ENCODE measurements around the gene SYNGR2. TPM values are rescaled to one million over a fixed set of nuclear protein-coding genes. Genes with fewer than 3 reads are reported as not detected.

SYNGR2 gene
- 100 to 1,000 TPM in 4 of 12 donors, 10 to 100 TPM in 7, not detected in 1; 55.5 to 128 (median 78.7) TPM for polyA plus RNA-seq (ENCODE audit: insufficient read length in 12 of 12)
- long read RNA-seq, donor 1, transcript SYNGR2-208 (2 exons, 864 nt) = minor isoform, 5 of 153 reads
- long read RNA-seq, donor 1, transcript SYNGR2-201 (4 exons, 2,325 nt) = major isoform, 78 of 153 reads
- long read RNA-seq, donor 1, transcript SYNGR2-209 (1 exons, 3,036 nt) = minor isoform, 43 of 153 reads
- long read RNA-seq, donor 1, transcript SYNGR2-204 (3 exons, 2,125 nt) = minor isoform, 12 of 153 reads
- long read RNA-seq, donor 1, partial matches to known transcripts = 13 of 153 reads
- long read RNA-seq, donor 1, other reads (novel, unspliced or antisense) = 0 of 153 reads
- long read RNA-seq, donor 2, transcript SYNGR2-201 (4 exons, 2,325 nt) = major isoform, 114 of 147 reads
- long read RNA-seq, donor 2, transcript SYNGR2-204 (3 exons, 2,125 nt) = minor isoform, 8 of 147 reads
- long read RNA-seq, donor 2, transcript SYNGR2-209 (1 exons, 3,036 nt) = minor isoform, 19 of 147 reads
- long read RNA-seq, donor 2, partial matches to known transcripts = 0 of 147 reads
- long read RNA-seq, donor 2, other reads (novel, unspliced or antisense) = 0 of 147 reads
- long read RNA-seq, donor 3, transcript SYNGR2-209 (1 exons, 3,036 nt) = minor isoform, 18 of 60 reads
- long read RNA-seq, donor 3, transcript SYNGR2-201 (4 exons, 2,325 nt) = major isoform, 33 of 60 reads
- long read RNA-seq, donor 3, partial matches to known transcripts = 6 of 60 reads
- long read RNA-seq, donor 3, other reads (novel, unspliced or antisense) = 0 of 60 reads
- long read RNA-seq, donor 4, transcript SYNGR2-201 (4 exons, 2,325 nt) = major isoform, 25 of 47 reads
- long read RNA-seq, donor 4, transcript SYNGR2-209 (1 exons, 3,036 nt) = minor isoform, 14 of 47 reads
- long read RNA-seq, donor 4, partial matches to known transcripts = 7 of 47 reads
- long read RNA-seq, donor 4, other reads (novel, unspliced or antisense) = 0 of 47 reads
- long read RNA-seq, donor 5, transcript SYNGR2-204 (3 exons, 2,125 nt) = minor isoform, 11 of 199 reads
- long read RNA-seq, donor 5, transcript SYNGR2-209 (1 exons, 3,036 nt) = minor isoform, 23 of 199 reads
- long read RNA-seq, donor 5, transcript SYNGR2-201 (4 exons, 2,325 nt) = major isoform, 107 of 199 reads
- long read RNA-seq, donor 5, transcript SYNGR2-208 (2 exons, 864 nt) = minor isoform, 5 of 199 reads
- long read RNA-seq, donor 5, partial matches to known transcripts = 49 of 199 reads
- long read RNA-seq, donor 5, other reads (novel, unspliced or antisense) = 0 of 199 reads
- long read RNA-seq, donor 6, transcript SYNGR2-209 (1 exons, 3,036 nt) = minor isoform, 18 of 60 reads
- long read RNA-seq, donor 6, transcript SYNGR2-201 (4 exons, 2,325 nt) = major isoform, 38 of 60 reads
- long read RNA-seq, donor 6, partial matches to known transcripts = 0 of 60 reads
- long read RNA-seq, donor 6, other reads (novel, unspliced or antisense) = 0 of 60 reads
- long read RNA-seq, donor 7, transcript SYNGR2-209 (1 exons, 3,036 nt) = minor isoform, 12 of 44 reads
- long read RNA-seq, donor 7, transcript SYNGR2-201 (4 exons, 2,325 nt) = major isoform, 28 of 44 reads
- long read RNA-seq, donor 7, partial matches to known transcripts = 0 of 44 reads
- long read RNA-seq, donor 7, other reads (novel, unspliced or antisense) = 0 of 44 reads
- long read RNA-seq, donor 8, transcript SYNGR2-209 (1 exons, 3,036 nt) = minor isoform, 20 of 140 reads
- long read RNA-seq, donor 8, transcript SYNGR2-204 (3 exons, 2,125 nt) = minor isoform, 9 of 140 reads
- long read RNA-seq, donor 8, transcript SYNGR2-201 (4 exons, 2,325 nt) = major isoform, 104 of 140 reads
- long read RNA-seq, donor 8, partial matches to known transcripts = 0 of 140 reads
- long read RNA-seq, donor 8, other reads (novel, unspliced or antisense) = 0 of 140 reads
- long read RNA-seq, donor 9, transcript SYNGR2-201 (4 exons, 2,325 nt) = major isoform, 44 of 67 reads
- long read RNA-seq, donor 9, transcript SYNGR2-209 (1 exons, 3,036 nt) = minor isoform, 16 of 67 reads
- long read RNA-seq, donor 9, transcript SYNGR2-204 (3 exons, 2,125 nt) = minor isoform, 5 of 67 reads
- long read RNA-seq, donor 9, partial matches to known transcripts = 0 of 67 reads
- long read RNA-seq, donor 9, other reads (novel, unspliced or antisense) = 0 of 67 reads
- long read RNA-seq, donor 10, transcript SYNGR2-209 (1 exons, 3,036 nt) = minor isoform, 14 of 99 reads
- long read RNA-seq, donor 10, transcript SYNGR2-201 (4 exons, 2,325 nt) = major isoform, 68 of 99 reads
- long read RNA-seq, donor 10, partial matches to known transcripts = 7 of 99 reads
- long read RNA-seq, donor 10, other reads (novel, unspliced or antisense) = 0 of 99 reads
- long read RNA-seq, donor 11, transcript SYNGR2-201 (4 exons, 2,325 nt) = major isoform, 62 of 91 reads
- long read RNA-seq, donor 11, transcript SYNGR2-209 (1 exons, 3,036 nt) = minor isoform, 21 of 91 reads
- long read RNA-seq, donor 11, partial matches to known transcripts = 0 of 91 reads
- long read RNA-seq, donor 11, other reads (novel, unspliced or antisense) = 0 of 91 reads

- DNase-seq = no peak
Measured at GRCh38 chr17:78168242-78168902, at the start of gene SYNGR2. SYNGR2 (plus strand) TSS chr17:78168581; CDS start chr17:78168617, 36 bp downstream.

- no peak for DNase-seq
Measured at GRCh38 chr17:78118801-78119241, 49.6 kb upstream of the SYNGR2 start.

- DNase-seq = no peak
Measured at GRCh38 chr17:78120537-78120936, 47.8 kb upstream of the SYNGR2 start.

GRCh38 chr17:78120971-78121800 lies 47.2 kb upstream of the SYNGR2 start:
- no peak for DNase-seq

GRCh38 chr17:78121801-78122215 lies 46.6 kb upstream of the SYNGR2 start:
- no peak for DNase-seq

- no peak for DNase-seq
Measured at GRCh38 chr17:78122216-78122930, 46.0 kb upstream of the SYNGR2 start.

GRCh38 chr17:78122931-78123249 lies 45.5 kb upstream of the SYNGR2 start:
- no peak for DNase-seq

GRCh38 chr17:78123258-78123929 lies 45.0 kb upstream of the SYNGR2 start:
- no peak for DNase-seq

- DNase-seq = no peak
Measured at GRCh38 chr17:78124081-78124835, 44.1 kb upstream of the SYNGR2 start.

GRCh38 chr17:78124836-78125137 lies 43.6 kb upstream of the SYNGR2 start:
- DNase-seq = no peak

- DNase-seq = no peak
Measured at GRCh38 chr17:78125138-78125913, 43.1 kb upstream of the SYNGR2 start.

- DNase-seq = no peak
Measured at GRCh38 chr17:78125976-78126894, 42.1 kb upstream of the SYNGR2 start.

- DNase-seq = no peak
Measured at GRCh38 chr17:78126895-78127238, 41.5 kb upstream of the SYNGR2 start.

Measured in muscle of arm (tissue), 14 donors.